Uterus (tissue), 4 donors: ENCODE data around the gene ARHGAP8. TPM values are rescaled to one million over a fixed set of nuclear protein-coding genes. Genes with fewer than 3 reads are reported as not detected.

Experiments used
- DNase-seq, 2 donors: peaks; one replicate each; pipeline ENCODE4 v3.0.0-alpha.2; 2019 to 2020
- H3K27ac ChIP-seq, 2 donors: fragments of 200-600 bp; sonication (generic); 1 replicate in 1 of 2; 2 replicates in 1 of 2; pipeline ENCODE4 v1.5.1; 2016 to 2018
- H3K27me3 ChIP-seq, 2 donors: fragments of 200-600 bp; sonication (generic); one replicate each; pipeline ENCODE4 v1.5.1; 2018 to 2019; ENCODE audit warnings: control low read depth in 1 of 2
- H3K36me3 ChIP-seq, 2 donors: fragments of 200-600 bp; sonication (generic); one replicate each; pipeline ENCODE4 v1.5.1; 2019; ENCODE audit warnings: control low read depth in 1 of 2
- H3K4me1 ChIP-seq, 2 donors: fragments of 200-600 bp; sonication (generic); one replicate each; pipeline ENCODE4 v1.5.1; 2018 to 2019; ENCODE audit warnings: control low read depth in 1 of 2
- H3K4me3 ChIP-seq, 2 donors: fragments of 200-600 bp; sonication (generic); 1 replicate in 1 of 2; 2 replicates in 1 of 2; pipeline ENCODE4 v1.5.1; 2018 to 2019; ENCODE audit warnings: mild to moderate bottlenecking in 1 of 2
- H3K9me3 ChIP-seq, 2 donors: fragments of 200-600 bp; sonication (generic); one replicate each; pipeline ENCODE4 v1.5.1; 2019; ENCODE audit warnings: control low read depth in 1 of 2
- CTCF ChIP-seq, 4 experiments: fragments of 200-600 bp in 2 of 4; fragments of 450-650 bp in 2 of 4; sonication (generic) in 2 of 4; IDR thresholded peaks; one replicate each; pipeline ENCODE4 v1.5.1; 2016 to 2019; ENCODE audit warnings: antibody characterized with exemption in 4 of 4, mild to moderate bottlenecking in 2 of 4, moderate library complexity in 1 of 4
- POLR2A ChIP-seq, 2 donors: fragments of 450-650 bp; IDR thresholded peaks; one replicate each; pipeline ENCODE4 v1.6.1; 2016; ENCODE audit warnings: antibody characterized with exemption in 2 of 2, mild to moderate bottlenecking in 1 of 2, moderate library complexity in 1 of 2
- intact Hi-C: fragments of 100-400 bp; cut with DNase I; formaldehyde crosslinking; loops from one replicate; pipeline ENCODE4 v1.15.1; 2023; ENCODE audit warnings: low total_unique reads
- total RNA-seq, 4 donors: library from RNA; depleted of rRNA in 3 of 4; stranded (reverse); fragments of >200 nt in 3 of 4; gene quantifications; one replicate each; pipeline versions ENCODE4 v1.1.0 to v1.2.4, GENCODE V29; 2014 to 2023
- donor health status: DM: yes; HTN: yes; CAD: no.

The ARHGAP8 gene
- total RNA-seq, 4 donors from 2014 or later = 1.8 to 4.4 TPM; not detected in 2

GRCh38 chr22:44759430-44760310 is 7.3 kb downstream of the ARHGAP8 start:
- no peak overlapping the region for H3K27ac ChIP-seq
- intact Hi-C loops = no loop called here

GRCh38 chr22:44760476-44760875 is 8.1 kb downstream of the ARHGAP8 start:
- intact Hi-C loops = no loop called here
- H3K27ac ChIP-seq = no peak overlapping the region
- no peaks in the 10 kb centered on the region for H3K4me1 ChIP-seq
- no peaks in the 10 kb centered on the region for H3K9me3 ChIP-seq
- no peaks in the 10 kb centered on the region for H3K36me3 ChIP-seq
- no peak for DNase-seq
- no peak for TF ChIP-seq CTCF (IDR thresholded peaks at IDR 0.05)
- H3K27me3 ChIP-seq = no peaks in the 10 kb centered on the region
- no peak overlapping the region for H3K4me3 ChIP-seq

More at GRCh38 chr22:44759430-44760310, 7.3 kb downstream of the ARHGAP8 start:
- Histone ChIP-seq H3K9me3 (no peaks in the 10 kb centered on the region), H3K4me1 (no peaks in the 10 kb centered on the region), H3K27me3 (no peaks in the 10 kb centered on the region), H3K4me3 (no peak overlapping the region), H3K36me3 (no peaks in the 10 kb centered on the region)
- no peak for TF ChIP-seq CTCF (IDR thresholded peaks at IDR 0.05)
- no peak for TF ChIP-seq POLR2A (IDR thresholded peaks at IDR 0.05)
- no peak for DNase-seq

- no peaks in the 10 kb centered on the region for H3K36me3 ChIP-seq
- DNase-seq = no peak
- H3K4me3 ChIP-seq = no peak overlapping the region
- intact Hi-C loops = no loop called here
- no peak for TF ChIP-seq CTCF (IDR thresholded peaks at IDR 0.05)
- TF ChIP-seq POLR2A (IDR thresholded peaks at IDR 0.05) = no peak
- H3K27ac ChIP-seq = no peak overlapping the region
- no peaks in the 10 kb centered on the region for H3K4me1 ChIP-seq
- H3K9me3 ChIP-seq = no peaks in the 10 kb centered on the region
- H3K27me3 ChIP-seq = no peaks in the 10 kb centered on the region
Measured at GRCh38 chr22:44761025-44761424, 8.7 kb downstream of the ARHGAP8 start.

- no peak for DNase-seq
- Histone ChIP-seq H3K27ac (no peak overlapping the region), H3K9me3 (no peaks in the 10 kb centered on the region), H3K4me1 (no peaks in the 10 kb centered on the region), H3K27me3 (no peaks in the 10 kb centered on the region), H3K36me3 (no peaks in the 10 kb centered on the region), H3K4me3 (no peak overlapping the region)
- intact Hi-C loops = no loop called here
- TF ChIP-seq POLR2A (IDR thresholded peaks at IDR 0.05) (no peak), CTCF (IDR thresholded peaks at IDR 0.05) (no peak)
Measured at GRCh38 chr22:44764373-44764772, 12.0 kb downstream of the ARHGAP8 start.

DNA sequence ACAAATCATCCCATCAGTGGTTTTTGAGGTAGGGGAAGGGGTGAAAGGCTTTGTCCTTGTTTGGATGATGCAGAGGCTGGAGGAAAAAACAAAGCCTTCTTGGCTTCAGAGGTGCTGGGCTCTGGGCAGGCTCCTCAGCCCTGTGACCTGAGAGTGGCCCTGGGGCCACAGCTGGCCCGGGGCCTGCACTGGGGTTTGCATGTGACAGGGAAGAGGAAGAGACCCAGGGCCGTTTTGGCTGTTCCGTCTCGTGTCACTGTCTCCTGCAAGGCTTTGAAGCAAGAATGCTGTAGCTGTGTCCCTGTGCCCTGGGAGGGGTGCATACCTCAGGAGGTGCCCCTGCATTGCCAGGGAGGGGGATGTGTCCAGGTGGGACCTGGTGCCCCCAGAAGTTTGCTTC is 12.6 kb downstream of the ARHGAP8 start:
- DNase-seq = no peak
- intact Hi-C loops = no loop called here
- no peaks in the 10 kb centered on the region for H3K36me3 ChIP-seq
- H3K27ac ChIP-seq = no peak overlapping the region
- no peak overlapping the region for H3K4me3 ChIP-seq
- no peaks in the 10 kb centered on the region for H3K9me3 ChIP-seq
- TF ChIP-seq CTCF (IDR thresholded peaks at IDR 0.05) = no peak
- TF ChIP-seq POLR2A (IDR thresholded peaks at IDR 0.05) = no peak
- H3K27me3 ChIP-seq = no peaks in the 10 kb centered on the region
- H3K4me1 ChIP-seq = no peaks in the 10 kb centered on the region
